Kidney (tissue), 14 donors: Measurements from ENCODE around the gene HOXD13. TPM values are rescaled to one million over a fixed set of nuclear protein-coding genes. Genes with fewer than 3 reads are reported as not detected.

Source experiments
- DNase-seq, 5 donors: peaks; one replicate each; pipeline ENCODE4 v3.0.0-alpha.2; 2013 to 2020
- FAIRE-seq: peaks from 2 replicates; lab custom pipeline; 2012; peaks lifted over from hg19 to GRCh38; lab: Jason Lieb, UNC
- H3K27ac ChIP-seq, 2 donors: one replicate each; pipeline ENCODE4 v1.7.0; 2013; ENCODE audit warnings: low read depth in 2 of 2, low read length in 2 of 2, inconsistent platforms in 1 of 2
- H3K27me3 ChIP-seq: one replicate; pipeline ENCODE4 v1.7.1; 2013; ENCODE audit warnings: low read length, inconsistent platforms; ENCODE audit not compliant: control insufficient read depth, insufficient read depth
- H3K36me3 ChIP-seq, 3 donors: one replicate each; pipeline versions ENCODE4 v1.7.0 to v1.7.1; 2013; ENCODE audit warnings: low read length in 3 of 3, control low read depth in 1 of 3, inconsistent platforms in 1 of 3; ENCODE audit not compliant: insufficient read depth in 3 of 3, control insufficient read depth in 2 of 3
- H3K4me1 ChIP-seq, 3 donors: one replicate each; pipeline versions ENCODE4 v1.7.0 to v1.7.1; 2013; ENCODE audit warnings: low read length in 3 of 3, inconsistent platforms in 1 of 3, low read depth in 1 of 3; ENCODE audit not compliant: control insufficient read depth in 2 of 3, insufficient read depth in 2 of 3
- H3K4me3 ChIP-seq, 3 donors: one replicate each; pipeline versions ENCODE4 v1.7.0 to v1.8.1; 2013; ENCODE audit warnings: low read length in 3 of 3, control low read depth in 1 of 3, inconsistent platforms in 1 of 3
- H3K9ac ChIP-seq, 3 donors: one replicate each; pipeline versions ENCODE4 v1.7.0 to v1.7.1; 2013; ENCODE audit warnings: low read length in 3 of 3, control low read depth in 1 of 3, inconsistent platforms in 1 of 3
- H3K9me3 ChIP-seq, 3 donors: one replicate each; pipeline versions ENCODE4 v1.7.0 to v1.7.1; 2013; ENCODE audit warnings: low read length in 3 of 3, control low read depth in 1 of 3, inconsistent platforms in 1 of 3; ENCODE audit not compliant: control insufficient read depth in 2 of 3, insufficient read depth in 1 of 3
- intact Hi-C: fragments of 100-400 bp; cut with DNase I; formaldehyde crosslinking; loops from one replicate; pipeline ENCODE4 v1.11.1; 2022
- polyA plus RNA-seq: library from polyadenylated mRNA; stranded (reverse); fragments of 350-450 nt; fragmentation: Illumina TruSeq; extraction: RNeasy Lipid Tissue Mini Kit (QIAGEN cat#74804); gene quantifications from one replicate; pipeline ENCODE4 v1.2.3, GENCODE V29; 2014; ENCODE audit warnings: low read depth, low replicate concordance; ENCODE audit not compliant: insufficient read depth
- total RNA-seq: library from RNA; stranded (reverse); fragmentation: NEBNext Ultra II Directional; extraction: Animal tissue kit (Norgen Biotek cat#: 25700); gene quantifications from one replicate; pipeline ENCODE4 v1.2.1, GENCODE V29; 2021
- TF ChIP-seq, protein P1 (sequence below): IDR thresholded peaks from 3 replicates; pipeline ENCODE4 v1.5.1; 2012; ENCODE audit warnings: mild to moderate bottlenecking, moderate library complexity, borderline replicate concordance; ENCODE audit not compliant: insufficient read depth; ENCODE audit errors: extremely low read depth
- donor health status: control.
- donor health status: control.
- donor health status: control.
- donor health status: control.
- donor health status: control.
- donor health status: DM: yes; HTN: yes; CAD: no.
- donor health status: Normal renal cell carcinoma (clear cell type).

The HOXD13 gene
- total and polyA plus RNA-seq, 2 donors from 2014 or later, result not detected

DNA sequence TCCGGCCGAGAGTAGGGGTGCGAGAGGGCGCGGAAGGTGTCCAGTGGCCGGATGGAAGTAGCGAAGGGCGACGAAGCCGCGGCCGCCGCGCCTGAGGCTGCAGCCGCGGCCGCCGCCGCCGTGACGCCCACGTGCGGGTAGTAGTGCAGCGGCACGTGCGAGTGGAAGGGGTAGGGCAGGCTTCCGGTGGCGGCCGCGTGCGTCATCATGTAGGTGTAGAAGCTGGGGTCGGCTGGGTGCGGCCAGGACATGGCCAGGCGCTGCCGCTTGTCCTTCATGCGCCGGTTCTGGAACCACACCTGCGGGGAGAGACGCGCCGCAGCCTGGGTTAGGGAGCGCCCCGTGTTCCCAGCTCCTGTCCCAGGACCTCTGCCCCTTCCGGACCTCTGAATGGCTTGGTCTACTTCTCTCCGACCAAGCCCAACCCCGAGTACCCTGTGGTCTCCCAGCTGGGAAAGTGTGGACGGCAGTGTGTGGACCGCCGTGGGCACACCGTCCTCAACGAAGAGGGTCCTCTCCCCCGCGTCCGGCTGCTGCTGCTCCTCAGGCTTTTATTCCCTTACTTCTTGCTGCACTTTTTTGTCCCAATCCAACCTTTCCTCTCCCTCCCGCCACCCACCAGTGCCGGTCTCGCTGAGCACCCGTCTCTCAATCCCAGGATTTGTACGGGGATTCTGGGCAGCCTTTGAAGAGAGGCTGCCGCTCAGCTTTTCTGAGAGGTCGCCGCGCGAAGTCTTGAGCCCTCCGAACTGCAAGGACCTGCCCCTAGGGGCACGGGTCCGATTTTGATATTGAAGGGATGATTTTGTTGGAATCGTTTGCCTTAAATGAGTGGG is 11.8 kb upstream of the HOXD13 start:
- Histone ChIP-seq H3K9ac (no peak overlapping the region), H3K4me1 (peaks cover 0 to 3% (median 0%) of the 10 kb centered on the region in 3 donors), H3K9me3 (peaks cover 0 to 9% (median 0%) of the 10 kb centered on the region in 3 donors), H3K4me3 (no peak overlapping the region), H3K27ac (no peak overlapping the region), H3K27me3 (peaks cover 90% of the 10 kb centered on the region), H3K36me3 (no peaks in the 10 kb centered on the region)
- TF ChIP-seq, protein P1, sequence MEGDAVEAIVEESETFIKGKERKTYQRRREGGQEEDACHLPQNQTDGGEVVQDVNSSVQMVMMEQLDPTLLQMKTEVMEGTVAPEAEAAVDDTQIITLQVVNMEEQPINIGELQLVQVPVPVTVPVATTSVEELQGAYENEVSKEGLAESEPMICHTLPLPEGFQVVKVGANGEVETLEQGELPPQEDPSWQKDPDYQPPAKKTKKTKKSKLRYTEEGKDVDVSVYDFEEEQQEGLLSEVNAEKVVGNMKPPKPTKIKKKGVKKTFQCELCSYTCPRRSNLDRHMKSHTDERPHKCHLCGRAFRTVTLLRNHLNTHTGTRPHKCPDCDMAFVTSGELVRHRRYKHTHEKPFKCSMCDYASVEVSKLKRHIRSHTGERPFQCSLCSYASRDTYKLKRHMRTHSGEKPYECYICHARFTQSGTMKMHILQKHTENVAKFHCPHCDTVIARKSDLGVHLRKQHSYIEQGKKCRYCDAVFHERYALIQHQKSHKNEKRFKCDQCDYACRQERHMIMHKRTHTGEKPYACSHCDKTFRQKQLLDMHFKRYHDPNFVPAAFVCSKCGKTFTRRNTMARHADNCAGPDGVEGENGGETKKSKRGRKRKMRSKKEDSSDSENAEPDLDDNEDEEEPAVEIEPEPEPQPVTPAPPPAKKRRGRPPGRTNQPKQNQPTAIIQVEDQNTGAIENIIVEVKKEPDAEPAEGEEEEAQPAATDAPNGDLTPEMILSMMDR, result no peak
- peak; percentile 50 to 73 (median 65) for DNase-seq
- no peak for FAIRE-seq
- intact Hi-C loops, result no loop called here

DNA sequence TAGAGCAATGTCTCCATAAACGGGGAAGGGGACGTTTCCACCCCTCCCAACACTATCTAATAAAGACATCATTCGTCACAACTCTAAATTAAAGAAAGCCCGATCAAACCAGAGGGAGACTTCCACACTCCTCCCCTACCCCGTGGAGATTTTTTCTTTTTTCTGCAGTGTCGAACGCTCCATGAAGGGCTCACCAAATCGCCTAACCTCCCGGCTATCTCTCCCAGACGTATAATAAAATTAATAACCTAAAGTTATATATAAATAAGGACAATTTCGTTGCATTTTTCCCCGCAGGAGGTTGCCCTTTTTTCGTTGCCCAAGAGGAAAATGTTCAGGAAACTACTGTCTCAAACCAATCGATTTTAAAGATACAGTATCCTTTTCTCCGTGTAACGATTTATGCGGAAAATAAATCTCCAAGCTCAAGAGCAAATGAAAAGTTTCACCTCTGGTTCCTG is 11.1 kb upstream of the HOXD13 start:
- FAIRE-seq, result no peak
- Histone ChIP-seq H3K27me3 (peaks cover 90% of the 10 kb centered on the region), H3K4me1 (peaks cover 0 to 6% (median 0%) of the 10 kb centered on the region in 3 donors), H3K36me3 (no peaks in the 10 kb centered on the region), H3K27ac (no peak overlapping the region), H3K9me3 (peaks cover 0 to 9% (median 0%) of the 10 kb centered on the region in 3 donors), H3K4me3 (no peak overlapping the region), H3K9ac (no peak overlapping the region)
- peak in 3 of 5 donors; percentile 30 to 68 (median 47) for DNase-seq
- intact Hi-C loops, result no loop called here
- TF ChIP-seq, protein P1, result no peak

DNA sequence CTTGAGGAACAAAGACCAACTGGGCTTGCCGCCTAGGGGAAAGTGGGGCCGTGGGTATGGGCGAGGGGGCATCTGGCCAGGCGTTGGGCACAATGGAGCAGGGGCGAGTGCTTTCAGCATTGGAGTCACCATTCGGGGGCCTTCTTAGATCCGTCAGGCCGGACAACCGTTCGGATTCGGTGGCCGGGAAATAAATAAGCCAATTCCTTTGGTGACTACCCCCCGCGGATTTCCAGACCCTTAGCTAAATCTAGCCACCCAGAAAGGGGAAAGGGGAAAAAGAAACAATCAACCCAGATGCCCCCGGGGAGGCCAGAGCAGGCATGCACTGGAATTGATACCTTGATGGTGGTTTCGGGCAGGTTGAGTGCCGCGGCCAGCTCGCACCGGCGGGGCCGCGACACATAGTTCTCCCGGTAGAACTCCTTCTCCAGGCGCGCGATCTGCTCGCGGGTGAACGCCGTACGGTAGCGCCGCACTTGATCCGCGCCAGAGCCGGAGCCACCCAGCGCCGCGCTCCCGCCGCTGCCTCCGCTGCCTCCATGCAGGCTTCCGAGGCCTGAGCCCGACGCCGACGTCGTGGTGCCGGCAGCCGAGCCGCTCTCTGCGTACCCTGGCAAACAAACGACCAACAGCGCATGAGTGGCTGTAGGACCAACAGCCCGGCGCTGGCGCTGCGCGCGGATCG is 10.5 kb upstream of the HOXD13 start:
- Histone ChIP-seq H3K27me3 (peaks cover 90% of the 10 kb centered on the region), H3K36me3 (no peaks in the 10 kb centered on the region), H3K4me3 (no peak overlapping the region), H3K9ac (no peak overlapping the region), H3K27ac (no peak overlapping the region), H3K4me1 (peaks cover 0 to 6% (median 0%) of the 10 kb centered on the region in 3 donors), H3K9me3 (peaks cover 0 to 9% (median 0%) of the 10 kb centered on the region in 3 donors)
- DNase-seq (peak; percentile 44 to 75 (median 68)), FAIRE-seq (no peak)
- intact Hi-C loops, result no loop called here
- TF ChIP-seq, protein P1, result no peak
